AG04449 (cell line): Measurements from ENCODE around the gene RAB7A.
A peak's percentile ranks its signal among the peaks of the same experiment; 100 is the strongest.

ENCODE experiments used
- CTCF ChIA-PET: fragments of 350-600 bp; formaldehyde crosslinking; extraction: SDS; loops from one replicate; lab custom pipeline; 2021; ENCODE audit warnings: antibody characterized with exemption; lab: Yijun Ruan, JAX
- POLR2A ChIA-PET: fragments of 400-600, 350-600 bp; formaldehyde crosslinking; extraction: SDS; loops from one replicate; lab custom pipeline; 2020; ENCODE audit warnings: antibody characterized with exemption, inconsistent platforms; lab: Yijun Ruan, JAX
- DNase-seq: peaks from one replicate; pipeline ENCODE4 v3.0.0-alpha.2; 2010; ENCODE audit warnings: low read depth, low spot score
- H3K4me3 ChIP-seq: 2 replicates; pipeline ENCODE4 v1.5.1; 2011; ENCODE audit warnings: low read depth, mild to moderate bottlenecking, control low read depth, low read length
- TF ChIP-seq, protein P1 (sequence below): IDR thresholded peaks from one replicate; pipeline ENCODE4 v1.5.1; 2011; ENCODE audit warnings: mild to moderate bottlenecking, moderate library complexity, low read length, control low read depth, inconsistent platforms; ENCODE audit not compliant: insufficient read depth; ENCODE audit errors: missing control alignments

RAB7A gene

DNA sequence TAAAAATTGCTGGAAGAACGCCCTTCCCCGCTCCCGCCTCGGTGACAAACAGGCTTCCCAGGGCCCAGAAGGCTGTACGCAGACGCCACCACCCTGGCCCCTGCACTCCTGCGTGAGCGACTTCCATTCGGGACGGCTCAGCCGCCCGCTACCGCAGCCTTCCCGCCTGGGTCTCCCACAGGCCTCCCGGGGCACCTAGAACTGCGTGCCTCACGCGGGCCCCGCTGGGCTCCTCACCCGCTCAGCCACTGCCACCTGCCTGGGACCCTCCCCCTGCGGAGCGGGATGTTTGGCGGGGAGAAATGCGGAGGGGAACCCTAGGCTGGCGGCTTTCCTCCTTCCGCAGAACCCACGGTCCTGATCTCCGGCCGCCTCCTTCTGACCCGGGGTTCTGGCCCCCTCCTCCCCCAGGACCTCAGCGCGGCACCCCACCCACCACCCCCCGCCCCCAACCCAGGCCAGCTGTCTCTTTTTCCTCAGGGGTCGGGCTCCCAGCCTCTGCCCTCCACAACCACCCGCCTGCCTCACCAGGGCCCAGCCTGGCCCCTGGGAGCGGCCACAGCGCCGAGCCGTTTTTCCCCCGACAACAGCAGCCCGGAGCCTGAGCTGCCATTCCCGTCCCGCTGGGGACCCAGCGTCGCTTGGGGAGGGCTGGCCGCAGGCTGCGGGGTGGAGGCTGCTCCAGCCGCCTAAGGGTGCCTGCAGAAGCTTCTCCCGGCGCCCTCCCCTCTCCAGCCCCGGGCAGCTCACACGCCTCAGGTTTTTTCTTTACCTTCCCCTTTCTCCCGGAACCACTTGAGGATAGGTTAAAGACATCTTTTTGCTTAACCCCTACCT, 27.6 kb upstream of the RAB7A start:
- no peak for DNase-seq
- peak overlapping the region; percentile 51 for H3K4me3 ChIP-seq
- TF ChIP-seq, protein P1, sequence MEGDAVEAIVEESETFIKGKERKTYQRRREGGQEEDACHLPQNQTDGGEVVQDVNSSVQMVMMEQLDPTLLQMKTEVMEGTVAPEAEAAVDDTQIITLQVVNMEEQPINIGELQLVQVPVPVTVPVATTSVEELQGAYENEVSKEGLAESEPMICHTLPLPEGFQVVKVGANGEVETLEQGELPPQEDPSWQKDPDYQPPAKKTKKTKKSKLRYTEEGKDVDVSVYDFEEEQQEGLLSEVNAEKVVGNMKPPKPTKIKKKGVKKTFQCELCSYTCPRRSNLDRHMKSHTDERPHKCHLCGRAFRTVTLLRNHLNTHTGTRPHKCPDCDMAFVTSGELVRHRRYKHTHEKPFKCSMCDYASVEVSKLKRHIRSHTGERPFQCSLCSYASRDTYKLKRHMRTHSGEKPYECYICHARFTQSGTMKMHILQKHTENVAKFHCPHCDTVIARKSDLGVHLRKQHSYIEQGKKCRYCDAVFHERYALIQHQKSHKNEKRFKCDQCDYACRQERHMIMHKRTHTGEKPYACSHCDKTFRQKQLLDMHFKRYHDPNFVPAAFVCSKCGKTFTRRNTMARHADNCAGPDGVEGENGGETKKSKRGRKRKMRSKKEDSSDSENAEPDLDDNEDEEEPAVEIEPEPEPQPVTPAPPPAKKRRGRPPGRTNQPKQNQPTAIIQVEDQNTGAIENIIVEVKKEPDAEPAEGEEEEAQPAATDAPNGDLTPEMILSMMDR: no peak
- ChIA-PET CTCF (interaction anchor here (6.2 kb wide), 1 partner anchor 17 kb away, joined by 41 read pairs; no protein-coding TSS in a partner anchor), POLR2A (interaction anchor here (0.6 to 1.2 kb wide), 3 partner anchors 18 to 106 kb away, joined by 3 to 6 read pairs (median 3); partner anchors contain the start of gene RAB7A)

DNA sequence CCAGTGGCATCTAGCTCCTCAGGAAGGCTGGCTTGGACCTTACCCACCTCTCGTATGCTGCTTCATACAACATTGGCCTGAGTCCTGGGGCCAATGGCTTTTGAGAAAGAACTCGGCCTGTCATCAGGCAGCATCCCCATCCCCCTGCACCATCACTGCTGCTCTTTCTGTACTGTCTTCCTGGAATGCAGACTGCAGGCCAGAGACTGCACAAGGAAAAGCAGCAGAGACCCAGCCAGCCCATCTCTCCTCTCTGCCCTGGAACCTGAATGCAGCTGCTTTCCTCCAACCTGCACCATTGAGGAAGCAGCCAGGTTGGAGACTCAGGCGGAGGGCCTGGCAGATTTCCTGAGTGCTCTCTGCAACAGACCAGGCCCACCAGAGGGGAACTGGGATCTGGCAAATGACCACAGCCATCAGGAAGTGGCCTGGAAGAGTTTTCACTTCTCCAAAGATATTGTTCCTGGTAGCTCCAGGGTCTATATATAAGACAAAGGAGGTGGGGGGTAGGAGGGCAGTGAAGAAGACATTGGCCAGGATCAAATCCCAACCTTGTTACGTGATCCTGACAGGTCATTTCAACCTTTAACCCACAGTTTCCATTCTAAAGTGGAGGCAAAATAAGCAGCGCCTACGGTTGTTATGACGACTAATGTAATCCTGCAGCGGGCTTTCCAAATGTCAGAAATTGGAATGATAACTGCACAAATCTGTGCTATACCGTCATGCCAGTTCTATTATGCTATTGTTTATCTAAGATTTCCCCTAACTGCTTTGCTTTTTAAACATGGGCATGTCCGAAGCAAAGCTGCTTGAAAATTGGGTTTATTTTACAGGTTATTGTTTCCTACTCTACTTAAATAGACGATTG, 24.4 kb upstream of the RAB7A start:
- POLR2A ChIA-PET: no interaction called here
- H3K4me3 ChIP-seq: no peak overlapping the region
- TF ChIP-seq, protein P1: no peak
- CTCF ChIA-PET: interaction anchor here (1.1 to 2.4 kb wide), 2 partner anchors 20 to 21 kb away, joined by 3 to 8 read pairs; no protein-coding TSS in a partner anchor
- no peak for DNase-seq

DNA sequence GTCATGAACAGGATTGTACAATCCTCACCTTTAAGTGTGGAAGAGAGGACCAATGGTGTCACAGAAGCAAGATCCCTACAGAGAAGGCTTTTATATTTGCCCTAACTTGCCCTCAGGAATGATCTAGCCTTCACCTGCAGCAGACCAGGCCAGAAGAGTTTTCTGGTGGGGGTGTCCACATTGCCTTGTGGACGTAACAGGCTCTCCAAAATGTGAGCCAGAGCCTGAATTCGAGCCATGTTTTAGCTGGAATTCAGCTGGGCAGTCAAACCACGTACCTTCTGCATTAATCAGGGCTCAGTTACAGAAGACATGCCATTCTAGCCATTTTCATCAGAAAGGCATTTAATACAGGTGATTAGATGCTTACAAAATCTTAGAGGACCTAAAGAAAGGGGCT, 23.6 kb upstream of the RAB7A start:
- DNase-seq: no peak
- POLR2A ChIA-PET: no interaction called here
- TF ChIP-seq, protein P1: no peak
- CTCF ChIA-PET: interaction anchor here (2.4 kb wide), 1 partner anchor 21 kb away, joined by 8 read pairs; no protein-coding TSS in a partner anchor
- H3K4me3 ChIP-seq: no peak overlapping the region

DNA sequence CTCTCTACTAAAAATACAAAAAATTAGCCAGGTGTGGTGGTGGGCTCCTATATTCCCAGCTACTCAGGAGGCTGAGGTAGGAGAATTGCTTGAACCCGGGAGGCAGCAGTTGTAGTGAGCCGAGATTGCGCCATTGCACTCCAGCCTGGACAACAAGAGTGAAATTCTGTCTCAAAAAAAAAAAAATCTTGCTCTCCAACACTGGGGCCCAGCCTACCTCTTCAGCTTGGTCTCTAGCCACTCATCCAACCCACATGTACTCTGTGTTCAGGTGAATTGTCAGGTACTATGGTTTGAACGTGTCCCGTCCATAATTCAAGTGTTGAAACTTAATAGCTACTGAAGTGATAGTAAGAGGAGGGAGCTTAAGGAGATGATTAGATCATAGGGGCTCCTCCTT, 22.4 kb upstream of the RAB7A start:
- no peak overlapping the region for H3K4me3 ChIP-seq
- no peak for DNase-seq
- CTCF ChIA-PET: interaction anchor here (1.0 to 2.9 kb wide), 4 partner anchors 16 to 92 kb away, joined by 3 to 11 read pairs (median 4); no protein-coding TSS in a partner anchor
- TF ChIP-seq, protein P1: no peak
- POLR2A ChIA-PET: no interaction called here

DNA sequence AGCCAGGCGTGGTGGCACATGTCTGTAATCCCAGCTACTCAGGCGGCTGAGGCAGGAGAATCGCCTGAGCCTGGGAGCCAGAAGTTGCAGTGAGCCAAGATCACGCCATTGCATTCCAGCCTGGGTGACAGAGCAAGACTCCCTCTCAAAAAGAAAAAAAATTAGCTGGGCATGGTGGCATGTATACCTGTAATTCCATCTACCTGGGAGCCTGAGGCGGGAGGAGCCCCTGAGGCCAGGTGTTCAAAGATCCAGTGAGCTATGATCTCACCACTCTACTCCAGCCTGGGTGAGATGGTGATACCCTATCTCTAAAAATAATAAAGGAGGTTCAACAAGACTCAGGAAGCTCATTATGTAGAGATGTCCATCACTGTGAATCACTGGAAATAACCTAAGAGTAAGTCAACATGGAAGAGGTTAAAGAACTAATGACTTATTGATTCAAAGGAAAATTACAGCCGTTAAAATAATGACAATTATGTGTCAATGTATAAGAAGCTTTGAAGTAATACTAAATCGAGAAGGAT, 19.8 kb upstream of the RAB7A start:
- no peak overlapping the region for H3K4me3 ChIP-seq
- ChIA-PET POLR2A (no interaction called here), CTCF (interaction anchor here (0.8 to 2.9 kb wide), 3 partner anchors 25 to 98 kb away, joined by 4 to 11 read pairs (median 5); no protein-coding TSS in a partner anchor)
- TF ChIP-seq, protein P1: no peak
- DNase-seq: no peak
